Mesenchymal stem cell (in vitro differentiated cells and primary cell): ENCODE data around the gene FRAS1.
"Not testable (repeated sequence)": the region's sequence is repeated elsewhere in the genome, so short reads cannot be mapped to it uniquely, and the experiment has no call there.

Source experiments
- DNase-seq: peaks from one replicate; pipeline ENCODE4 v3.0.0-alpha.2; 2013
- H2AFZ ChIP-seq: one replicate; pipeline ENCODE4 v1.6.1; 2013; ENCODE audit warnings: low read depth, mild to moderate bottlenecking, control low read depth, inconsistent platforms, low read length, moderate library complexity
- H2AK5ac ChIP-seq: 2 replicates; pipeline ENCODE4 v1.6.1; 2013; ENCODE audit warnings: low read length, moderate library complexity, mild to moderate bottlenecking, inconsistent platforms; ENCODE audit not compliant: severe bottlenecking
- H2BK120ac ChIP-seq: one replicate; pipeline ENCODE4 v1.6.1; 2013; ENCODE audit warnings: low read depth, mild to moderate bottlenecking, inconsistent platforms, low read length, moderate library complexity
- H2BK12ac ChIP-seq, 2 experiments: one replicate each; pipeline ENCODE4 v1.6.1; 2013; ENCODE audit warnings: inconsistent platforms in 2 of 2, low read length in 2 of 2, mild to moderate bottlenecking in 2 of 2, moderate library complexity in 2 of 2, control low read depth in 1 of 2
- H2BK15ac ChIP-seq: one replicate; pipeline ENCODE4 v1.6.1; 2013; ENCODE audit warnings: mild to moderate bottlenecking, low read depth, inconsistent platforms; ENCODE audit not compliant: poor library complexity, severe bottlenecking
- H2BK5ac ChIP-seq: 2 replicates; pipeline ENCODE4 v1.6.1; 2013; ENCODE audit warnings: low read depth, mild to moderate bottlenecking, low read length, control low read depth, inconsistent platforms; ENCODE audit not compliant: poor library complexity, severe bottlenecking
- H3K14ac ChIP-seq, 2 experiments: one replicate each; pipeline ENCODE4 v1.6.1; 2013; ENCODE audit warnings: inconsistent platforms in 2 of 2, low read length in 2 of 2, control low read depth in 1 of 2, mild to moderate bottlenecking in 1 of 2, moderate library complexity in 1 of 2
- H3K18ac ChIP-seq, 2 experiments: one replicate each; pipeline ENCODE4 v1.6.1; 2013; ENCODE audit warnings: inconsistent platforms in 2 of 2, low read length in 2 of 2, control low read depth in 1 of 2, low read depth in 1 of 2, mild to moderate bottlenecking in 1 of 2
- H3K23ac ChIP-seq, 2 experiments: one replicate each; pipeline ENCODE4 v1.6.1; 2013; ENCODE audit warnings: inconsistent platforms in 2 of 2, low read length in 2 of 2, mild to moderate bottlenecking in 2 of 2, moderate library complexity in 2 of 2, control low read depth in 1 of 2
- H3K27ac ChIP-seq: 2 replicates; pipeline ENCODE4 v1.5.1; 2013; ENCODE audit warnings: mild to moderate bottlenecking, moderate library complexity, low read length, control low read depth, inconsistent platforms; ENCODE audit not compliant: poor library complexity, severe bottlenecking
- H3K27me3 ChIP-seq, 2 experiments: 2 replicates each; pipeline versions ENCODE4 v1.6.1 to v1.7.0; 2013; ENCODE audit warnings: low read length in 2 of 2, mild to moderate bottlenecking in 2 of 2, moderate library complexity in 2 of 2, control low read depth in 1 of 2, inconsistent platforms in 1 of 2; ENCODE audit not compliant: control insufficient read depth in 1 of 2, insufficient read depth in 1 of 2
- H3K36me3 ChIP-seq, 2 experiments: 2 replicates each; pipeline versions ENCODE4 v1.6.1 to v1.7.0; 2013; ENCODE audit warnings: low read length in 2 of 2, control low read depth in 1 of 2, inconsistent platforms in 1 of 2, low read depth in 1 of 2, mild to moderate bottlenecking in 1 of 2; ENCODE audit not compliant: insufficient read depth in 2 of 2, control insufficient read depth in 1 of 2
- H3K4ac ChIP-seq, 2 experiments: one replicate each; pipeline ENCODE4 v1.6.1; 2013; ENCODE audit warnings: inconsistent platforms in 2 of 2, low read length in 2 of 2, mild to moderate bottlenecking in 2 of 2, moderate library complexity in 2 of 2, control low read depth in 1 of 2, low read depth in 1 of 2
- H3K4me1 ChIP-seq: 2 replicates; pipeline ENCODE4 v1.6.1; 2013; ENCODE audit warnings: low read depth, low read length, control low read depth; ENCODE audit not compliant: control insufficient read depth, insufficient read depth
- H3K4me2 ChIP-seq: 2 replicates; pipeline ENCODE4 v1.6.1; 2013; ENCODE audit warnings: low read length, mild to moderate bottlenecking, inconsistent platforms; ENCODE audit not compliant: poor library complexity, severe bottlenecking
- H3K4me3 ChIP-seq, 2 experiments: 2 replicates each; pipeline versions ENCODE4 v1.5.1 to v1.7.0; 2013; ENCODE audit warnings: low read length in 2 of 2, mild to moderate bottlenecking in 2 of 2, control low read depth in 1 of 2, low read depth in 1 of 2; ENCODE audit not compliant: insufficient read depth in 1 of 2
- H3K79me1 ChIP-seq: replicated peaks from 2 replicates; pipeline ENCODE4 v1.6.1; 2013; ENCODE audit warnings: mild to moderate bottlenecking, control low read depth, low read length, inconsistent platforms; ENCODE audit not compliant: poor library complexity, severe bottlenecking
- H3K9ac ChIP-seq: 2 replicates; pipeline ENCODE4 v1.7.0; 2013; ENCODE audit warnings: mild to moderate bottlenecking, low read length, moderate library complexity
- H3K9me3 ChIP-seq: 2 replicates; pipeline ENCODE4 v1.7.0; 2013; ENCODE audit warnings: mild to moderate bottlenecking, low read length; ENCODE audit not compliant: control insufficient read depth
- H4K8ac ChIP-seq: one replicate; pipeline ENCODE4 v1.6.1; 2013; ENCODE audit warnings: inconsistent platforms, mild to moderate bottlenecking, low read length, moderate library complexity
- H4K91ac ChIP-seq: one replicate; pipeline ENCODE4 v1.6.1; 2013; ENCODE audit warnings: mild to moderate bottlenecking, low read length, inconsistent platforms
- WGBS: methylation state at CpG from one replicate; pipeline ENCODE4 v1.1.7; 2013; ENCODE audit warnings: mixed read lengths; 5-methylcytosine and 5-hydroxymethylcytosine counted together

Gene FRAS1

GRCh38 chr4:78092350-78092749 is 35.2 kb downstream of the FRAS1 start:
- not testable (repeated sequence) for H3K27me3 ChIP-seq, H3K27ac ChIP-seq, H3K9me3 ChIP-seq, H3K79me1 ChIP-seq, H2BK120ac ChIP-seq, H3K4ac ChIP-seq, H3K4me1 ChIP-seq, H2AFZ ChIP-seq, H4K8ac ChIP-seq, H4K91ac ChIP-seq, H2BK5ac ChIP-seq, H3K4me3 ChIP-seq, DNase-seq, H3K36me3 ChIP-seq, H2AK5ac ChIP-seq, H3K23ac ChIP-seq, H3K4me2 ChIP-seq, H3K14ac ChIP-seq, H3K18ac ChIP-seq, H2BK15ac ChIP-seq, H3K9ac ChIP-seq, H2BK12ac ChIP-seq
- 83% methylated on average over 5 of the region's 5 CpGs for WGBS

- H3K14ac ChIP-seq: no peak overlapping the region
- H3K4me2 ChIP-seq: no peak overlapping the region
- DNase-seq: no peak
- H3K4me3 ChIP-seq: no peak overlapping the region
- no peak overlapping the region for H2BK15ac ChIP-seq
- no peak overlapping the region for H3K23ac ChIP-seq
- no peaks in the 10 kb centered on the region for H3K36me3 ChIP-seq
- no peak overlapping the region for H3K9ac ChIP-seq
- no peak overlapping the region for H4K91ac ChIP-seq
- H3K4ac ChIP-seq: no peak overlapping the region
- H4K8ac ChIP-seq: no peak overlapping the region
- no peak overlapping the region for H2AFZ ChIP-seq
- H2BK5ac ChIP-seq: no peak overlapping the region
- no peaks in the 10 kb centered on the region for H3K4me1 ChIP-seq
- H2BK120ac ChIP-seq: no peak overlapping the region
- no peak overlapping the region for H2BK12ac ChIP-seq
- no peaks in the 10 kb centered on the region for H3K79me1 ChIP-seq
- H3K27me3 ChIP-seq: peaks cover 0 to 4% of the 10 kb centered on the region in 2 experiments
- no peaks in the 10 kb centered on the region for H3K9me3 ChIP-seq
- no peak overlapping the region for H2AK5ac ChIP-seq
- no peak overlapping the region for H3K18ac ChIP-seq
- H3K27ac ChIP-seq: peak overlapping the region; percentile 21
Measured at GRCh38 chr4:78092850-78093249, 35.7 kb downstream of the FRAS1 start.

GRCh38 chr4:78095081-78095480 is 38.0 kb downstream of the FRAS1 start:
- WGBS: 91% methylated on average over 2 of the region's 2 CpGs
- H4K8ac ChIP-seq: no peak overlapping the region
- peaks cover 0 to 6% of the 10 kb centered on the region in 2 experiments for H3K27me3 ChIP-seq
- no peaks in the 10 kb centered on the region for H3K9me3 ChIP-seq
- H2AFZ ChIP-seq: no peak overlapping the region
- no peak overlapping the region for H2AK5ac ChIP-seq
- H3K36me3 ChIP-seq: no peaks in the 10 kb centered on the region
- no peak overlapping the region for H2BK15ac ChIP-seq
- no peaks in the 10 kb centered on the region for H3K79me1 ChIP-seq
- no peak overlapping the region for H4K91ac ChIP-seq
- H3K27ac ChIP-seq: no peak overlapping the region
- no peak overlapping the region for H3K23ac ChIP-seq
- no peak overlapping the region for H2BK120ac ChIP-seq
- H3K4me3 ChIP-seq: no peak overlapping the region
- H3K4ac ChIP-seq: no peak overlapping the region
- no peak for DNase-seq
- no peak overlapping the region for H3K14ac ChIP-seq
- H3K18ac ChIP-seq: no peak overlapping the region
- no peak overlapping the region for H2BK12ac ChIP-seq
- H3K4me1 ChIP-seq: no peaks in the 10 kb centered on the region
- no peak overlapping the region for H3K4me2 ChIP-seq
- H3K9ac ChIP-seq: no peak overlapping the region
- H2BK5ac ChIP-seq: no peak overlapping the region

- no peak overlapping the region for H4K91ac ChIP-seq
- H3K9ac ChIP-seq: no peak overlapping the region
- H3K14ac ChIP-seq: peak overlapping the region in 1 of 2 experiments; percentile 36
- no peak overlapping the region for H2AFZ ChIP-seq
- H2AK5ac ChIP-seq: no peak overlapping the region
- no peaks in the 10 kb centered on the region for H3K4me1 ChIP-seq
- H3K4ac ChIP-seq: no peak overlapping the region
- no peak overlapping the region for H2BK120ac ChIP-seq
- H3K27me3 ChIP-seq: peaks cover 0 to 6% of the 10 kb centered on the region in 2 experiments
- H3K9me3 ChIP-seq: no peaks in the 10 kb centered on the region
- H2BK12ac ChIP-seq: no peak overlapping the region
- H3K36me3 ChIP-seq: no peaks in the 10 kb centered on the region
- H4K8ac ChIP-seq: no peak overlapping the region
- no peak overlapping the region for H2BK15ac ChIP-seq
- H3K4me2 ChIP-seq: no peak overlapping the region
- no peak overlapping the region for H3K4me3 ChIP-seq
- H3K27ac ChIP-seq: no peak overlapping the region
- no peak for DNase-seq
- no peak overlapping the region for H3K18ac ChIP-seq
- no peak overlapping the region for H2BK5ac ChIP-seq
- no peaks in the 10 kb centered on the region for H3K79me1 ChIP-seq
- WGBS: 64% methylated on average over 3 of the region's 3 CpGs
- H3K23ac ChIP-seq: no peak overlapping the region
Measured at GRCh38 chr4:78099058-78099457, 41.9 kb downstream of the FRAS1 start.
